K562 (cell line): ENCODE data around the gene PRMT5. TPM values are rescaled to one million over a fixed set of nuclear protein-coding genes. Genes with fewer than 3 reads are reported as not detected.

ENCODE experiments used
- CUX1 ChIP-seq: fragments of 200-800 bp; sonication (Bioruptor generic); IDR thresholded peaks from 2 replicates; pipeline ENCODE4 v1.6.1; 2016; ENCODE audit warnings: missing genetic modification characterization, missing compliant biosample characterization
- DEAF1 ChIP-seq: fragments of 450-650 bp; formaldehyde crosslinking; IDR thresholded peaks from 2 replicates; pipeline ENCODE4 v1.4.0; 2020; ENCODE audit warnings: mild to moderate bottlenecking, moderate library complexity
- PTTG1 ChIP-seq: fragments of 450-650 bp; IDR thresholded peaks from 2 replicates; pipeline ENCODE4 v1.6.1; 2016; ENCODE audit warnings: low read depth, mild to moderate bottlenecking, missing genetic modification characterization, missing compliant biosample characterization
- RNF219 ChIP-seq: fragments of 250-450 bp; sonication (Bioruptor Pico); IDR thresholded peaks from 2 replicates; pipeline ENCODE4 v1.5.0; 2022; ENCODE audit warnings: mild to moderate bottlenecking
- SIN3B ChIP-seq: fragments of 450-650 bp; IDR thresholded peaks from 2 replicates; pipeline ENCODE4 v1.6.1; 2017; ENCODE audit warnings: low read depth, mild to moderate bottlenecking, moderate library complexity
- SIX5 ChIP-seq, 2 experiments: IDR thresholded peaks; 2 replicates each; pipeline ENCODE4 v1.6.1; 2011; ENCODE audit warnings: low read length in 2 of 2, borderline replicate concordance in 1 of 2, low read depth in 1 of 2, mild to moderate bottlenecking in 1 of 2, moderate library complexity in 1 of 2; ENCODE audit not compliant: insufficient read depth in 1 of 2
- THRB ChIP-seq: fragments of 450-650 bp; formaldehyde crosslinking; conservative IDR thresholded peaks from 2 replicates; pipeline ENCODE4 v1.4.0; 2022; ENCODE audit warnings: mild to moderate bottlenecking, missing genetic modification characterization
- ZNF140 ChIP-seq: fragments of 250-450 bp; sonication (Bioruptor Pico); IDR thresholded peaks from 2 replicates; pipeline ENCODE4 v1.8.0; 2021; ENCODE audit warnings: moderate library complexity, mild to moderate bottlenecking, inconsistent platforms
- polyA plus RNA-seq, 8 experiments: library from polyadenylated mRNA; depleted of rRNA in 4 of 8; stranded (reverse) in 5 of 8; unstranded in 3 of 8; fragments of >200 nt; fragmentation: Nextera tagmentation in 2 of 8; fragmentation: Illumina TruSeq in 1 of 8; extraction: Ambion mirVana in 2 of 8; extraction: Trizol in 1 of 8; gene quantifications; 2 replicates each; pipeline versions ENCODE4 v1.2.1 to v1.2.3, GENCODE V29; 2011 to 2014; ENCODE audit warnings: inconsistent platforms in 1 of 8, missing spikeins in 1 of 8
- total RNA-seq, 7 experiments: library from RNA; depleted of rRNA in 6 of 7; stranded (reverse); fragments of >200 nt in 6 of 7; fragmentation: Illumina TruSeq in 2 of 7; extraction: Trizol in 2 of 7; gene quantifications; 2 replicates each; pipeline versions ENCODE4 v1.2.1 to v1.2.3, GENCODE V29; 2011 to 2021; ENCODE audit warnings: low replicate concordance in 1 of 7
- TF ChIP-seq, protein P1 (sequence below): IDR thresholded peaks from 2 replicates; pipeline ENCODE4 v1.6.1; 2011; ENCODE audit warnings: borderline replicate concordance, low read depth, mild to moderate bottlenecking, moderate library complexity, low read length; ENCODE audit not compliant: insufficient read depth, poor library complexity, severe bottlenecking
- TF ChIP-seq, protein P2 (sequence below): fragments of 250-450 bp; sonication (Bioruptor Pico); IDR thresholded peaks from 2 replicates; pipeline ENCODE4 v1.4.0; 2020; ENCODE audit warnings: borderline replicate concordance

PRMT5 gene
- total and polyA plus RNA-seq, 9 of the 15 experiments (the other 6 are each of a cell fraction or from before 2014, with no cell fraction given), result 114 to 552 (median 222) TPM

GRCh38 chr14:22929104-22929960, at the start of gene PRMT5 (continued):
- TF ChIP-seq CUX1, result no peak
- TF ChIP-seq, protein P1, sequence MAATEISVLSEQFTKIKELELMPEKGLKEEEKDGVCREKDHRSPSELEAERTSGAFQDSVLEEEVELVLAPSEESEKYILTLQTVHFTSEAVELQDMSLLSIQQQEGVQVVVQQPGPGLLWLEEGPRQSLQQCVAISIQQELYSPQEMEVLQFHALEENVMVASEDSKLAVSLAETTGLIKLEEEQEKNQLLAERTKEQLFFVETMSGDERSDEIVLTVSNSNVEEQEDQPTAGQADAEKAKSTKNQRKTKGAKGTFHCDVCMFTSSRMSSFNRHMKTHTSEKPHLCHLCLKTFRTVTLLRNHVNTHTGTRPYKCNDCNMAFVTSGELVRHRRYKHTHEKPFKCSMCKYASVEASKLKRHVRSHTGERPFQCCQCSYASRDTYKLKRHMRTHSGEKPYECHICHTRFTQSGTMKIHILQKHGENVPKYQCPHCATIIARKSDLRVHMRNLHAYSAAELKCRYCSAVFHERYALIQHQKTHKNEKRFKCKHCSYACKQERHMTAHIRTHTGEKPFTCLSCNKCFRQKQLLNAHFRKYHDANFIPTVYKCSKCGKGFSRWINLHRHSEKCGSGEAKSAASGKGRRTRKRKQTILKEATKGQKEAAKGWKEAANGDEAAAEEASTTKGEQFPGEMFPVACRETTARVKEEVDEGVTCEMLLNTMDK, result no peak
- no peak for TF ChIP-seq RNF219 (CRISPR knock-in tag)
- TF ChIP-seq, protein P2, sequence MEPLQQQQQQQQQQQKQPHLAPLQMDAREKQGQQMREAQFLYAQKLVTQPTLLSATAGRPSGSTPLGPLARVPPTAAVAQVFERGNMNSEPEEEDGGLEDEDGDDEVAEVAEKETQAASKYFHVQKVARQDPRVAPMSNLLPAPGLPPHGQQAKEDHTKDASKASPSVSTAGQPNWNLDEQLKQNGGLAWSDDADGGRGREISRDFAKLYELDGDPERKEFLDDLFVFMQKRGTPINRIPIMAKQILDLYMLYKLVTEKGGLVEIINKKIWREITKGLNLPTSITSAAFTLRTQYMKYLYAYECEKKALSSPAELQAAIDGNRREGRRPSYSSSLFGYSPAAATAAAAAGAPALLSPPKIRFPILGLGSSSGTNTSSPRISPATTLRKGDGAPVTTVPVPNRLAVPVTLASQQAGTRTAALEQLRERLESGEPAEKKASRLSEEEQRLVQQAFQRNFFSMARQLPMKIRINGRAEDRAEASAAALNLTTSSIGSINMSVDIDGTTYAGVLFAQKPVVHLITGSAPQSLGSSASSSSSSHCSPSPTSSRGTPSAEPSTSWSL, result no peak
- TF ChIP-seq ZNF140 (CRISPR knock-in tag), result no peak
- TF ChIP-seq SIN3B, result peak; percentile 87
- TF ChIP-seq DEAF1 (CRISPR knock-in tag), result no peak
- 0 out of 2 replicates have a peak, but pooled peaks have one; percentile 62 for TF ChIP-seq THRB (CRISPR knock-in tag)
- TF ChIP-seq PTTG1 (tag), result no peak
- no peak for TF ChIP-seq SIX5 (IDR thresholded peaks at IDR 0.05; ENCODE audit: borderline replicate concordance in 1 of 2, insufficient read depth in 1 of 2, low read depth in 1 of 2, low read length in 2 of 2)
